Neural crest cell (in vitro differentiated cells): ENCODE data around the gene MIER2. TPM values are rescaled to one million over a fixed set of nuclear protein-coding genes. Genes with fewer than 3 reads are reported as not detected.
"Not testable (repeated sequence)": the region's sequence is repeated elsewhere in the genome, so short reads cannot be mapped to it uniquely, and the experiment has no call there.

Experiments used
- DNase-seq: peaks from one replicate; pipeline ENCODE4 v3.0.0; 2021; ENCODE audit warnings: low read depth, mixed read lengths, low spot score
- H3K27ac Mint-ChIP-seq: one replicate; pipeline ENCODE4 v1.8.0; 2021; ENCODE audit warnings: mild to moderate bottlenecking, mixed read lengths; ENCODE audit not compliant: unreplicated experiment
- H3K27me3 Mint-ChIP-seq: 2 replicates; pipeline ENCODE4 v1.8.0; 2021; ENCODE audit warnings: low read depth, mild to moderate bottlenecking, mixed read lengths
- H3K36me3 Mint-ChIP-seq: 2 replicates; pipeline ENCODE4 v1.8.0; 2021; ENCODE audit warnings: low read depth, mild to moderate bottlenecking, mixed read lengths
- H3K4me1 Mint-ChIP-seq: 2 replicates; pipeline ENCODE4 v1.8.0; 2021; ENCODE audit warnings: mixed read lengths
- H3K4me3 Mint-ChIP-seq: one replicate; pipeline ENCODE4 v1.8.0; 2021; ENCODE audit warnings: mild to moderate bottlenecking, mixed read lengths
- H3K9me3 Mint-ChIP-seq: 2 replicates; pipeline ENCODE4 v1.8.0; 2021; ENCODE audit warnings: mixed read lengths
- total RNA-seq: library from RNA; stranded (reverse); gene quantifications from 2 replicates; pipeline ENCODE4 v1.2.1, GENCODE V29; 2021
- TF ChIP-seq, protein P1 (sequence below): fragments of 200-600 bp; sonication (generic); conservative IDR thresholded peaks from 2 replicates; pipeline ENCODE4 v1.5.0; 2021; ENCODE audit warnings: antibody characterized with exemption, mild to moderate bottlenecking

MIER2 gene
- total RNA-seq, 1 donor from 2014 or later, result 45.8 TPM

- Mint-ChIP-seq H3K27ac (no peak overlapping the region), H3K4me3 (no peak overlapping the region), H3K27me3 (peaks cover 4% of the 10 kb centered on the region), H3K4me1 (peaks cover 12% of the 10 kb centered on the region), H3K9me3 (peaks cover 6% of the 10 kb centered on the region), H3K36me3 (peaks cover 1% of the 10 kb centered on the region)
- TF ChIP-seq, protein P1, sequence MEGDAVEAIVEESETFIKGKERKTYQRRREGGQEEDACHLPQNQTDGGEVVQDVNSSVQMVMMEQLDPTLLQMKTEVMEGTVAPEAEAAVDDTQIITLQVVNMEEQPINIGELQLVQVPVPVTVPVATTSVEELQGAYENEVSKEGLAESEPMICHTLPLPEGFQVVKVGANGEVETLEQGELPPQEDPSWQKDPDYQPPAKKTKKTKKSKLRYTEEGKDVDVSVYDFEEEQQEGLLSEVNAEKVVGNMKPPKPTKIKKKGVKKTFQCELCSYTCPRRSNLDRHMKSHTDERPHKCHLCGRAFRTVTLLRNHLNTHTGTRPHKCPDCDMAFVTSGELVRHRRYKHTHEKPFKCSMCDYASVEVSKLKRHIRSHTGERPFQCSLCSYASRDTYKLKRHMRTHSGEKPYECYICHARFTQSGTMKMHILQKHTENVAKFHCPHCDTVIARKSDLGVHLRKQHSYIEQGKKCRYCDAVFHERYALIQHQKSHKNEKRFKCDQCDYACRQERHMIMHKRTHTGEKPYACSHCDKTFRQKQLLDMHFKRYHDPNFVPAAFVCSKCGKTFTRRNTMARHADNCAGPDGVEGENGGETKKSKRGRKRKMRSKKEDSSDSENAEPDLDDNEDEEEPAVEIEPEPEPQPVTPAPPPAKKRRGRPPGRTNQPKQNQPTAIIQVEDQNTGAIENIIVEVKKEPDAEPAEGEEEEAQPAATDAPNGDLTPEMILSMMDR, result no peak
- DNase-seq, result no peak
Measured at GRCh38 chr19:390386-391206, 46.0 kb upstream of the MIER2 start.

DNA sequence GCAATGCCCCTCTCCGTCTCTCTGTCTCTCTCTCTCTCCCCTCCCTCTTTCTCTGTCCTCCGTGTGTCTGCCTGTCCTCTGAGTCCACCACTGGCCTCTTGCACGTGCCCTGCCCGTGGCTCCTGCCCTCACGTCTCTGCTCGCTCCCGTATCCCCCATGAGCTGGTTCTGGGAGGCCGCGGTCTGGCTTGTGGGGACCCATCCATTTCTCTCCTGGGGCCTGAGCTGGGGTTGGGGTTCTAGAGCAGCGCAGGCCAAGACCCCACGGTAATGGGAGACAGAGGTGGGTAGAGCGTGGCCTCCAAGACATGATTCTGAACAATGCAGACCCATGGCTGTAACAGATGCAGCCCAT is 45.3 kb upstream of the MIER2 start:
- H3K9me3 Mint-ChIP-seq, result peaks cover 5% of the 10 kb centered on the region
- peaks cover 4% of the 10 kb centered on the region for H3K27me3 Mint-ChIP-seq
- no peak overlapping the region for H3K4me3 Mint-ChIP-seq
- no peak overlapping the region for H3K27ac Mint-ChIP-seq
- H3K4me1 Mint-ChIP-seq, result peaks cover 16% of the 10 kb centered on the region
- DNase-seq, result no peak
- no peaks in the 10 kb centered on the region for H3K36me3 Mint-ChIP-seq
- TF ChIP-seq, protein P1, result no peak

DNA sequence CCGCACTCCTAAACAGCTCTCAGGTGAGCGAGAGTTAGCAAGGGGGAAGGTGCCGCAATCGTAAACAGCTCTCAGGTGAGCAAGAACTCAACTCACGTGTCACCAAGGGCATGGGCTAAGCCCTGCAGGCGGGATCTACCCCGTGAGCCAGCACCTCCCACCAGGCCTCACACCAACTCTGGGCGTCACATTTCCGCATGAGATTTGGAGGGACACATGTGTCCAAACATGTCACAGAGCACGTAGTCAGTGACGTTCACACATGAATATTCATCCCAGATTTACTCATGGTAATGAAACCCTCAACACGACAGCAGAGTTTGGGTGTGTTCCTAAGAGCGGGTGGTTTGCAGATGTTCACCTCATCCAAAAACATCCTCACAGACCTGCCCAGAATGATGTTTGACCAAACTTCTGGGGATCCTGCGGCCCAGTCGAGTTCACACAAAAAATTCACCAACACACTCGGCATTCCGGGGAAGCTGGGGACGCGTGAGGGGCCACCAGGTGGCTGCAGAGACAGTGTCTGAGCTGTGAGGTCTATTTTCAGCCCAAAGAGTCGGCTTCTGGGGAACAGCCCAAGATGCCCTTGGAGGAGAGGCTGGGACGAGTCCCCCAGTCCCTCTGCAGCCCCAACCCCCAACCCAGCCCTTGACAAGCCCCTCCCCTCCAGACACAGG is 44.8 kb upstream of the MIER2 start:
- Mint-ChIP-seq H3K4me3 (no peak overlapping the region), H3K27me3 (peaks cover 4% of the 10 kb centered on the region), H3K9me3 (peaks cover 5% of the 10 kb centered on the region), H3K36me3 (no peaks in the 10 kb centered on the region), H3K27ac (no peak overlapping the region), H3K4me1 (peaks cover 20% of the 10 kb centered on the region)
- TF ChIP-seq, protein P1, result no peak
- DNase-seq, result no peak

GRCh38 chr19:388691-389090 is 44.1 kb upstream of the MIER2 start:
- peaks cover 5% of the 10 kb centered on the region for H3K9me3 Mint-ChIP-seq
- H3K4me1 Mint-ChIP-seq, result peaks cover 26% of the 10 kb centered on the region
- H3K4me3 Mint-ChIP-seq, result no peak overlapping the region
- H3K36me3 Mint-ChIP-seq, result no peaks in the 10 kb centered on the region
- H3K27me3 Mint-ChIP-seq, result peaks cover 7% of the 10 kb centered on the region
- H3K27ac Mint-ChIP-seq, result no peak overlapping the region
- TF ChIP-seq, protein P1, result no peak
- no peak for DNase-seq

- Mint-ChIP-seq H3K27me3 (peaks cover 7% of the 10 kb centered on the region), H3K4me3 (no peak overlapping the region), H3K9me3 (peaks cover 3% of the 10 kb centered on the region), H3K27ac (no peak overlapping the region), H3K36me3 (no peaks in the 10 kb centered on the region), H3K4me1 (peaks cover 31% of the 10 kb centered on the region)
- no peak for DNase-seq
- TF ChIP-seq, protein P1, result no peak
Measured at GRCh38 chr19:387777-388176, 43.2 kb upstream of the MIER2 start.

- Mint-ChIP-seq H3K4me1 (peaks cover 31% of the 10 kb centered on the region), H3K4me3 (peak overlapping the region; percentile 23)
- H3K27ac Mint-ChIP-seq, H3K27me3 Mint-ChIP-seq, DNase-seq, H3K36me3 Mint-ChIP-seq, H3K9me3 Mint-ChIP-seq: not testable (repeated sequence)
Measured at GRCh38 chr19:386632-387301, 42.2 kb upstream of the MIER2 start.

- H3K4me3 Mint-ChIP-seq, result peak overlapping the region; percentile 23
- peak overlapping the region; percentile 67 for H3K27ac Mint-ChIP-seq
Measured at GRCh38 chr19:386189-386588, 41.6 kb upstream of the MIER2 start.

More at GRCh38 chr19:386189-386588, 41.6 kb upstream of the MIER2 start:
- DNase-seq, H3K36me3 Mint-ChIP-seq, H3K27me3 Mint-ChIP-seq, H3K9me3 Mint-ChIP-seq: not testable (repeated sequence)
- peaks cover 31% of the 10 kb centered on the region for H3K4me1 Mint-ChIP-seq
